GM10266 (cell line): Measurements from ENCODE around the gene GPR22.

ENCODE experiments used
- DNase-seq: peaks from one replicate; pipeline ENCODE4 v3.0.0; 2012; ENCODE audit errors: extremely low spot score
- CTCF ChIP-seq: IDR thresholded peaks from 2 replicates; pipeline ENCODE4 v1.5.1; 2012; ENCODE audit warnings: mild to moderate bottlenecking, low read depth; ENCODE audit not compliant: control insufficient read depth, insufficient read depth; ENCODE audit errors: missing control alignments

The GPR22 gene

GRCh38 chr7:107505997-107506673 lies 36.3 kb downstream of the GPR22 start:
- no peak for TF ChIP-seq CTCF
- DNase-seq, result no peak

GRCh38 chr7:107506674-107507339 lies 37.0 kb downstream of the GPR22 start:
- no peak for DNase-seq
- TF ChIP-seq CTCF, result no peak
